NCI-H2196 treated with DMSO at 0.1 percent for 48 hours (cell line): Measurements from ENCODE around the gene MBTPS1.

Source experiments
- DNase-seq: peaks from one replicate; lab custom pipeline; 2025; ENCODE audit not compliant: unreplicated experiment; lab: John Stamatoyannopoulos, UW

MBTPS1 gene

DNA sequence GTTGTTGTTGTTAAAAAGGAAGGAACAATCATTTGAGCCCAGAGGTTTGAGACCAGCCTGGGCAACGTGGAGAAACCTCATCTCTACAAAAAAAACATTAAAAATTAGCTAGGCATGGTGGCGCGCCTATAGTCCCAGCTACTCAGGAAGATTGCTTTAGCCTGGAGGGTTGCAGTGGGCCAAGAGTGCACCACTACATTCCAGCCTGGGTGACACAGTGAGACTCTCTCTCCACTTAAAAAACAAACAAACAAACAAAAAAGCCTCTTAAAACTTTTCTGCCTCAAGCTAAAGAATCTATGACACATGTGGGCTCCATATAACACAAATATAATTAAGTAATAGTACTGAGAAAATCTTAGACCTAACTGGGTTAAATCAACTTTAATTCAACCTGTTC is 12.5 kb downstream of the MBTPS1 start:
- no peak for DNase-seq

DNA sequence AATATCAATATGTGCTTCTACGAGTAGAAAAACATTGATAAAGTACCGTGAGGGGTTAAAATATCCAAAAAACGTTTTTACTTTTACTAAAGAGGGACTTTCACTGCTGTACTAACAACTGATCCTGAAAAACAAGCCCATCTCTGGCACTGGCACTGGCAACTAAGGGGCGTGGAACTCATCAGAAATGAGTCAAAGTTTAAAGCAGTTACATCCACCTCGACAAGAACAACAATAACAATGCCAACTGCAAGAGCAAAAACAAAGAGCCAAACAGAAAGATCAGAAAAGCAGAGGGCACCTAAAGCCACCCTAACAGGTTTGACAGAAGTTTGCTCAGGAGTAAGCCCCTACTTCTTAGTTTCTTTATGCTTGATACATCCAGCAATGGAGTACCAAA is 13.1 kb downstream of the MBTPS1 start:
- no peak for DNase-seq

DNA sequence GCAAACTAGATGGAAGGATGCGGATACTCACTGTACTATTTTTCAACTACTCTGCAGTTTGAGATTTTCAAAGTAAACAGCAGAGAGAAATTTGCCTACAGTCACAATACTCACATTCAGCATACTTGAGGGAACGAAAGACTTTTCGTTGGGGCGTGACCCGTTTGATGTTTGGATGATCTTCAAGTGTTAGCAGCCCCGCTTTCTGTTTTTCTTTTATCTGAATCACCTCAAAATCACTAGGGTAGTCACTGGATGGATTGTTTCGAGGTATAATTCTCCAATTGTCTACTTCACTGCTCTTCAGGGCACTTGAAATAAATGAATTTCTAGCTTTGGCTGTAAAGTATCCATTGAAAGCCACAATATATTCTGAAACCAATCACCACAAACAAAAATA is 17.8 kb downstream of the MBTPS1 start:
- no peak for DNase-seq

DNA sequence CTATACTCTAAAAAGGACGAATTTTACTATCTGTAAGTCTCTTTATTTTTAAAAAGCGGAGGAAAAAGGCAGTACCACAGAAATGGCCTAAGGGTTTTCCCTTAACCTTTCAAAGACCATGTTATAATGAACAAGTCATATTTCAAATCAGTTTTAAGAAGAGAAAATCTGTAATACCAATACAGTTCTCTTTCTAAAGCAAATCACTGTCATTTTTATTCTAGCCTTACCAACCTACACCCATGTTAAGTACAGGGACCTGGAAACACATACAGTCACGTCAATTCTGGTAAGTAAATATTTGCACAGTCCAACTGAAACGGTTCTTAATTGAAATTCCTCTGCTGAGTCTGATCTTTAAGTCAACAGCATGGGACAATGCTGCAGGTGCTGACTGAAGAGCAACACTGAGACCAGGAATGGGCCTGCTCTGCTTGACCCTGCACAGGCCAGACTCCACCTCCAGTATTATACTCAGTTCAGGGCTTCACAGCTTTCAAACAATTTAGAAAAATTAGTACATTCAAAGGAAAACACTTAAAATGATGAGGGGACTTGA is 20.2 kb downstream of the MBTPS1 start:
- DNase-seq = peak; percentile 15

DNA sequence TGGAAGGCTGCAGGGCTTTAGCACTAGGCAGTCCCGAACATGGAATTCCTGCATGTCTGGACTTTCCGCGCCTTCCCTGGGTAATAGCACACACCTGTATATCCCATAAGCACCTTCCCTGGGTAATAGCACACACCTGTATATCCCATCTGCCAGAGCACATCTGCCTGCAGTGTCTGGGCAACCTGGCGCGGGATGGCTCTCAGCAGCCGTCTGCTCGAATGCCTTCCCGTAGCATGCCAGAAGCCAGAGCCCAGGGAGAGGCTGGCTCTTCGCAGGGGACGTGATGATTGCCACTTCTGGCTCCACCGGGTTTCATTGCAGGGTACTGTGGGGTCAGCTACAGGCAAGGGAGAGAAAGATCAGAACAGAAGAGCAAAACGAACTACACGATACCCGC is 21.3 kb downstream of the MBTPS1 start:
- no peak for DNase-seq

DNA sequence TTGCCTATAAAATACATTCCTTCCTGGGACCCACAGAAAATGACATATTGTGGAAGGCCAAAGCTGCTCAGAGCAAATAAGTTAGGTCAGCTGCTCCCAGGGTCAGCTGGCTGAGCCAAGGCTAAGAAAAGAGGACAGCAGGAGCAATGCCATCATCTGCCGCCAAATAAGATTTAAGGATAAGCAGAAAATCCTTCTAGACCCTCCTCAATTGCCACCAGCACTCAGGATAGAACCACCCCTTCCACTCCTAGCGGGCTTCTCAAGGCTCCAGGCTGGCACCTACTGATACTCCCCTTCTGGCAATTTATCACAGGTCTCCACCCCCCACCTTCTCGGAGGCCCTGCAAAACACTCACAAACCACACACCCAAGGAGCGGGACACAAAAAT is 22.9 kb downstream of the MBTPS1 start:
- no peak for DNase-seq

DNA sequence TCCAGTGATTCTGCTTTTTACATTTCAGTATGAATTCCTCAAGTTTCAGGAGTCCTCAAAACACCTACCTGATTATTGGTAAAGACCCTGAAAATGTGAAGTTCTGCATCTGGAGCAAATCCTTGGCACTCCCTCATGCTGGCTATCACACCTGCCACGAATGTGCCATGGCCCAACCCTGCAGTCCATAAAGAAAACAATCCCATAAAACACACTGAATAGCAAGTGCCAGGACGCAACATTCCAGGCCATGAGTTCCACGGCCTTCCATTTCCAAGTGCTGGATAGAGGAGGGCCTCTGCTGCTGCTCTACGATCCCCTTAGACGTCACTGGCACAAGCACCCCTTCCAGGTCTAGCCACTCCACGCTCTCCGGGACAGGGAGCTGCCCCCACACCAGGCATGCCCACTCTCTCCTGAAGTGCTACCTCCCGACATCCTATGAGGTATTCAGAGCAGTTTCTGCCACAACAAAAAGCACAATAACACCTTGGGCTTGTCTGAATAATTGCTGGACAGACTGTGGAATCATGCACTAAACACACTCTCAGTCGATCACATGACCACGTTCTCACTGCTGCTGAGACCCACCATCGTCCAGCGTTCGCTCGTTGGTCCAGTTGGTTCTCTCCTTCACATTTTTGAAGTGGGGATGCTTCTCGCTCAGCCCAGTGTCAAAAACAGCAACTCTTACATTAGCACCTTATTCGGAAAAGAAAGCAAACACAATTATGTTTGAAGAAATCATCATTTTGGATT is 23.4 kb downstream of the MBTPS1 start:
- no peak for DNase-seq

DNA sequence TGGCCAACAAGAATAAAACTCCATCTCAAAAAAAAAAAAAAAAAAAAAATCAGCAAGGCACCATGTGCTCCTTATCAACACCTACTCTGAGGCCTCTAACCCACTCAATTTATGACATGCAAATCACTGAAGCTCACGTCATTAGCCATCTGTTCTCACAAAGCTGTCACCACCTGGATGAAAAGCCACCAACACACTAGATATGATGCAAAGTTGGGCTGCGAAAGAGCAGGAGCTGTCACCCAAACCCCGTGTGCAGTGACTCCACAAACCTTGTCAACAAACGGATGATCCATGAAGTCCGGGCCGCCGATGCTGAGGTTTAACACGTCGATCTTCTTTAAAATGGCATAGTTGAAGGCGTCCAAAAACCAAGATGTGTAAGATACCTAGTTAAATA is 25.3 kb downstream of the MBTPS1 start:
- DNase-seq = no peak

DNA sequence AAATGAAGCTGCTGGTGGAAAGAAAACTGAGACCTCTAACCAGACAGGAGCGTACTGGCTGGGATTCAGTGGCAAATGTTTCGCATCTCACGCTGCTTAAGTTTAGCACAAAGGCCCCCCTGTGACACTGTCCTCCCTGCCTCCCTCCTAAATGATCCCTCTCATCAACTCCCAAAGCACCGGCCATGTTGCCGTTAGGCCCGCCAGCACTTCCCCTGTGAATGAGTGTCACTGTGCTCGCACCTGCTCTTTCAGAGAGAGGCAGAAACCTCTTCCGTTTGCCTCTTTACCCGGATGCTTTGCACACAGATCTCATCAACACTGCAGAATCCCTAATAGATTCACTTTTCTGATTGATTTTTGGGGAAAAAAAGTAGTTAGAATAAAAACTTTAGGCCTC is 26.5 kb downstream of the MBTPS1 start:
- DNase-seq = no peak

DNA sequence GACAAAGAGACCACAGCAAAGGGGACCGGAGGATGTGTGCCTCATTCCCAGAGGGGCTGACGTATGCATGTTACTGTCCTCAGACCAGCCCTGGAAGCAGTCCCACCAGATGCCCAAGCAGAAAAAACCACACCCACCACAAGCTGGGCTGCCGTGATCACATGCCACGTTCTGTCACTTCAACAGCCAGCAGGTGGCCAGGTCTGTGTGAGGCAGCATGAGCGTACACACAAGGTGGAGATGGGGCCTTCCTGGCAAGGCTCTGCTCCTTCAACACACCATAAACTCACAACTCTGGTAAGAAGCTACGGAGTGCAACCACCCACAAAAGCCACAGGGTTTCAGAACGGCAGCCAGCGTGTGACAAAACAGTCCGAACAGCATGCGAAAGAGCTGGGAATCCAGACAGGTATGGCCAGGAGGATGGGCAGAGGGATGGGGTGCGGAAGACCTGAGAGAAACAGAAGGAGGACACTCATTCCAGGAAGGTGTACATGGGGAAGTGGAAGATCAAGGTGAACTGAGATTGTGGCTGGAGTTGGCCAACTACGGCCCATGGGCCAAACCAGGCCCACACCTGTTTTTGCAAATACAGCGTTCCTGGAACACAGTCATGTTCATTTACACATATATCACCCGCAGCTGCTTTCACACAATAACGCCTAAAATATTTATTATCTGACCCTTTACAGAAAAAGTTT is 27.9 kb downstream of the MBTPS1 start:
- no peak for DNase-seq

DNA sequence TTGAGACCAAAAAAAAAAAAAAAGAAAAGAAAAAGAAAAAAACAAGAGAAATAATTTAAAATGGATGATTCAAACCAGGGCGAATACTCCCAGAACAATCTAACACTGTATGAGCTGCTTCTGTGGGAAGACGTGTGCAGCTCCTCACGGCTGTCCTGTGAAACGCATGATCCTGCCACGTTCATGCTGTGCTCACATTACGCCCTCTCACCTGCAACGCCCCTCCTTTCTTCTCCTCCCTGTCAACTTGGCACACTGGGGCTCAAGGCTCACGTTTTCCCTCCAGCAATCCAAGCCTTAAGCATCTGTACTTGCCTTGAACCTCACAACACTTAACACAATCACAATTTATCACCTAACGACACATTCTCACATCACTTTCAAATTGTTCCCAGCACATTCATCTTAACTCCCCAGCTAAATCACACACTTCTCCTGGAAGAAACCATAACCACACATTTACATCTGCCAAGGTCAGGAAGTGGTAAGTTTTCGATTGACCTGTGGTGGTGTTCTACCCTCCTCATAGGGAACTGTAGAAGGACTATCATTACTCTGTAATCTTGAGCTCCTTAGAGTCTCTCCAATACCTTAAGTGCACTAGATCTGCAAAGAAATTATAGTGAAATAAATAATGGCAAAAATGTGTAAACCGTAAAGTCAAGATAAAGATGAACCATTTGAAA is 29.1 kb downstream of the MBTPS1 start:
- no peak for DNase-seq

DNA sequence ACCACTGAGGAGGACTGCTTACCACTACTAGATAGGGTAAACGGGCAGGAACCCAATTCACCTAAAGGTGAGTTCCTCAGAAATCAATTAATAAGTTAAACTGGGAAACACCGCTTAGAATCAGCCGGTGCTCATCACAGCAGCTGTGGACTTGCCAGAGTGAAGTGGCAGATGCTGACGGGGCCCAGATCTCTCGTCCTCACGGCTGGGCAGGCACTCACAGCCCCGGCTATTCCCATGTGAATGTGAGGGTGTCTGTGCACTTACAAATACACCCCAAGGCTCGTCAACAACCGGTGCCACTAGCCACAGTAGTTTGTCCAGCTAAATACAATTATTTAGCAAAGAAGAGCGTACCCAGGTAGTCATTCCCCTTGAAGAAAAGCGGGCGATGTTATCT is 29.7 kb downstream of the MBTPS1 start:
- no peak for DNase-seq

DNA sequence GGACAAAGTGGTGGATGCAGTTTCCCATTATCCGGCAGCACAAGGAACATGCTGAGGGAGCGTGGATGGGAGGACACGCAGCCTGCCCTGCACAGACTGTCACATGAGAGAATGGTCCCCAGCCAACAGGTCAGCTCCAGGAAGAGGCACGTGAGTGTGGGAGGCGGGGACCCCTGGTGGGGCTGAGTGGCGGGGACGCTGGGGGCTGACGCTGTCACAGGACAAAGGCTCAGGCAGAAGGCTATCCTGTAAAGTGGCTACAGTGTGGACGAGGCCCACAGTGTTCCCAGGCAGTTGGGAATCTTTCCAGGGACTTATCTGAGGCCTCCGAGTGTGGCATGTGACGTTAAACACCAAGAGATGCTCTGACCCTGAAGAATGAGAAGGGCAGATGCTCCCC is 30.4 kb downstream of the MBTPS1 start:
- DNase-seq = no peak

DNA sequence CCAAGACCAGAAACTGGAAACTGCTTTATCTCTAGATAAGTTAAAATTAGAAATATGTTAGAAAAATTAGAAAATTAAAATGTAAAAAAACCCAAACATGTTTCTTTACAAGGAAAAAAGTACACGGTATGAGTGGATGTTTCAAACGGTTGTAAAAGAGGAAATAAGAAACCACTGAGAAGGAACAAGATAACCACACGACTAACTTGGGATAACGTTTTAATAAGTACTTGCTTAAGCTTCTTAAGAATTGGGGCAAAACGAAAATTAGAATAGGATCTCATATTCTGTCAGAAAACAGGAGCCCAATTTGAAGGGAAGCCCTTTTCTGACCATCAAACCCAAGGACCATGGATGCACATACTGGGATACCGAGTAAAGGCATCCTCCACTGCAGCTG is 31.0 kb downstream of the MBTPS1 start:
- DNase-seq = no peak

DNA sequence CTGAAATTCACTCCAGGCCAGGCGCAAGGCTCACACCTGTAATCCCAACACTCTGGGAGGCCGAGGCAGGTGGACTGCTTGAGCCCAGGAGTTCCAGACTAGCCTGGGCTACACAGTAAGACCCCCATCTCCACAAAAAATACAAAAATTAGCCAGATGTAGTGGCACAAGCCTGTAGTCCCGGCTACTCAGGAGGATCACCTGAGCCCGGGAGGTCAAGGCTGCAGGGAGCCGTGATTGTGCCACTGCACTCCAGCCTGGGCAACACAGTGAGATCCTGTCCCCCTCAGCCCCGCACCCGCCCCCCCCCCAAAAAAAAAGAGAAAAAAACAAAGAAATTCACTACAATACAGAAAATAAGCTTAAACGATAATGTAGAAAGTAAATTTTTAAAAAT is 31.5 kb downstream of the MBTPS1 start:
- no peak for DNase-seq

DNA sequence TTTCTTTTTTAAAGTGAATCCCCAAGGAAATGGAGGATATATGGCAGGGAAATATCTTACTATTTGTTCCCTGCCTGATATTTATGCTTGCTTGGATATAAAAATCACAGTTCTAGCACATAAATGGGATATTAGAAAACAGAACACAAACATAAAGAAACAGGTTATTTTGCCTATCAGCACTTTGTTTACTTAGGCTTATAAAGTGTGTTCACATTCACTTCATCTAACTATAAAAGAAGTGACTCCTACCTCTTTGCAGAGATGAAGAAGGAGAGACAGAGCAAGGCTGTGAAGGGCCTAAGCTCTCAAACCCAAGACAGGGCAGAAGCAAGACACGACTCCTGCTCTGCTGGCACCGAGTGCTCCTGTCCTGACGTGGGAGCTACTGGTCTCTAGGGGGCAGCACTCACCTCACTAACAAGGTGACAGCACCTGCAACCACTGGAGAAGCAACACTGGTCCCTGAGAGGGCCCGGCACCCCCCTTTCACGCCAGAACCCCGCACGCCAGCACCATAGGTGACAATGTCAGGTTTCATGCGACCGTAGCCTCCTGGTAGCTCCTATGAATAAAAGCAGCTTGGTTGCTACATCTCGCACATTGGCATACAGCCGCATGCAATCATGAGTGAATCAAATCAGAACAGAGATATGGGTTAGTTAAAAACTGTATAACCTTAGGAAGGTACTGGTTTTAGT is 32.0 kb downstream of the MBTPS1 start:
- peak; percentile 23 for DNase-seq

DNA sequence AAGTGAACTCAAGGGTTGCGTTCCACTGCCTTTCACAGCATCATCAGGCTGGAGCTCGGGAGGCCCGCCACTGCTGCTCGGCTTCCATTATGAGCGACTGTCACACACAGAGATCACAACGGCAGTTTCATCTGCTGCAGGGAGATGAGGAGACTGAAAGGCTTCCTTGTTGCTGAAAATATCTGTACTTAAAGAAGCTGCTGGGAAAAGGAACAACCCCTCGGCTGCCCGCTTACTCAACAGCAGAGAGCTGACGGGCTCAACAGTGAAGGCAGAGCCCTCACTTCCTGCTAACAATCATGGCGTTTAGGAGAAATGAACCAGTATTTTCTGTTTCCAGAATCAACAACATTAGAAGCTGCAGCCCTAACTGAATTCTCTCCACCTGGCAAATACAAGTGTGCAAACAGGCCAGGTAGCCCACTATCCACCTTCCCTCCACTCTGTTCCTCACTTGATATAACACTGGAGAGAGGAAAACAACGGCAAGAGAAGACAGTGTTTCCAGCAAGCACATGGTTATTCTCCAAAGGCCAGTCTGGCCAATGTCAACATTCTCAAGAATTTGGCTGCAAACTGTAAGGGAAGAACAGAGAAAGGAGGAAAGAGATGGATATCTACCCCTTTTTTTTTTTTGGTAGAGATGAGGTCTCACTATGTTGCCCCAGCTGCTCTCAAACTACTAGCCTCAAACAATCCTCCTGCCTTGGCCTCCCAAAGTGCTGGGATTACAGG is 33.7 kb downstream of the MBTPS1 start:
- no peak for DNase-seq

DNA sequence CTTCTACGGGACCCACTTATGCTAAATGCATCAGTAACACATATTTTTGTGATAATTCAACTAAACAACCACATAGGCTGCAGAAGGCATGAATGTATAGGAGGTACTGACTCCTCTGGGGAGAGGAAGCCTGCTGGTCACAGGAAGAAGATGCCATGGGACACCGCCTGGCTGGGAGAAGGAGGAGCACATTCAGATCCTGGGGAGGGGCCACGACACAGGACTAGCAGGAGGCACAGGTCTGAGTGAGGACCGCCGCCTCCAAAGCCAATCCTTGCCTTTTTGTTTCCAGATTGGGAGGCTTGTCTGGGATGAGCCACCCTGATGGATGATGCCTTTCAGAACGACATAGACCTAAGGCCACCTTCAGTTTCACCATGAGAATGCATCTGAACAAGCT is 34.6 kb downstream of the MBTPS1 start:
- DNase-seq = no peak

DNA sequence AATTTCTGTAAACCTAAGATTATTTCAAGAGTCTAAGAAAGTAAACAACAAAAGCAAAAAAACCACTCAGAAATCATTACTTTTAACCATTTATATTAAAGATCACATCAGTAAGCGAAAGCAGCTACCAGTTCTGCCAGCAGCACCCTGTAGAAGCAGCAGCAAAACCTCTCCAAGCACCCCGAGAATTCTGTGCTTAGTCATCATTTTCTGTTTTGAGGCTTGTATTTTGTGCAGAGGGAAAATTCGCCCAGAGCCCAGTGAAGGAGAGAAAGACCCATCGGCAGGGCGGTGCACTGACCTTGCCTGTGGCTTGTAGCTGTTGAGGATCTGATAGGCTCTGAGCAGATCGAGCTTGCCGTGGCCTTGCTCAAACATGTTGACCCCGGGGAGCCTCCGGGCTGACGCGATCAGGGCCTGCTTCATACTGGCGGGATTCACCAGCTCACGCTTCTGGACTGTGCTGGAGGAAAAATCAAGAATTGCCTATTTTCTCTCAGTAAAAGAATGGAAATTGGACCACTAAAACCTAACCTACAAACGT is 35.2 kb downstream of the MBTPS1 start:
- DNase-seq = no peak

DNA sequence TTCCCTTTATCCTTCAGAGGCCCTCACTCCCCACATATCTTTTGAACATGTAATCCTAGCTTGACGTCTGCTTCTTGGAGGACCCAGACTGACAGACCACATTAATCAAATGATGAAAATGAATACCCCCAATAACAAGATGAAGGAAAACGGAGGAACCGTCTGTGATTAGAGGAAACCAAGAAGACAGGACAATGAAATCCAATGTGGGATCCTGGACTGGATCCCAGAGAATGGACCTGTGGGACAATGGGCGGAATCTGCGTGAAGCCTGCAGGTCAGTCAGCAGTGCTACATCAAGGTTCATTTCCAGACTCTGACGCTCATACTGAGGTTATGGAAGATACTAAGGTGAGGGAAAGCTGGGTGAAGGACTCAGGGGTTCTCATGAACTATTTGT is 35.9 kb downstream of the MBTPS1 start:
- no peak for DNase-seq
